ENCODE data around the gene EVA1B. TPM values are rescaled to one million over a fixed set of nuclear protein-coding genes. Genes with fewer than 3 reads are reported as not detected.

EVA1B gene
- total RNA-seq, 4 donors from 2014 or later: 4.4 to 24.8 (median 10.4) TPM

DNA sequence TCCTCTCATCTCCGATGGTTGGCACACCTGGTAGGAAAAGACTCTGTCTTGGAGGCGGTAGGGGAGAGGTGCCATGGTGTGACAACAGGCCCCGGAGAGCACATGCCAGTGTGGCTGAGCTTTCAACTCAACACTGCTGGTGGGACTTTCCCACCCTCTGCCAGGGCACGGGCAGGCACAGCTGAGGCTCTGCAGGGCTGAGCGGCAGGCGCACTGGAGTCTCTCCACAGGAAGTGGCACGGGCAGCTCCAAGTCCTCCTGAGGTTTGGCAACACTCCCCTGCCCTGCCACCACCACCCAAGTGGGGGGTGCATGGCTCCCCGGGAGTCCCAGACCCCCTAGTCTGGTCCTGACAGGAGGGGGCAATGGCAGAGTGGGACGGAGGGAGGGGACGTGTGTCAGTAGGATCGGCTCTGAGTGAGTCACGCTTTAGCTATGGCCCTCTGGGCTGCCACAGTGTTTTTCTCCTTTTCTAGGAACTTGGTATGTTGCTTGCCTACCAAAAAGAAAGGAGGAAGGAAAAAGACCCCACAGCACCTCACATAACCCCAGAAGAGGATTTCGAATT lies 27.3 kb upstream of the EVA1B start:
- H3K27ac ChIP-seq: peak overlapping the region; percentile 57 to 75 (median 64)
- peaks cover 4 to 31% (median 28%) of the 10 kb centered on the region in 4 donors for H3K4me1 ChIP-seq
- no peak overlapping the region for H3K4me3 ChIP-seq
- peaks cover 0 to 35% (median 12%) of the 10 kb centered on the region in 4 donors for H3K36me3 ChIP-seq
- no peak for TF ChIP-seq POLR2AphosphoS5 (IDR thresholded peaks at IDR 0.05)
- intact Hi-C loops (cut with DNase I; ENCODE audit: low total_unique reads): no loop called here
- H3K27me3 ChIP-seq: no peaks in the 10 kb centered on the region
- in situ Hi-C loops (cut with MboI; ENCODE audit: low pct_ligation_motif_present in 1 of 4, low pct_unique_long_range_greater_than_20kb in 1 of 4, low sequenced_read_pairs in 3 of 4): no loop called here
- DNase-seq: no peak
- WGBS, 2 donors (ENCODE audit: low coverage in 1 of 2): 72% methylated on average over 13 of the region's 13 CpGs; no CpG with 5 or more reads in 1 of the 2 donors
- no peaks in the 10 kb centered on the region for H3K9me3 ChIP-seq

DNA sequence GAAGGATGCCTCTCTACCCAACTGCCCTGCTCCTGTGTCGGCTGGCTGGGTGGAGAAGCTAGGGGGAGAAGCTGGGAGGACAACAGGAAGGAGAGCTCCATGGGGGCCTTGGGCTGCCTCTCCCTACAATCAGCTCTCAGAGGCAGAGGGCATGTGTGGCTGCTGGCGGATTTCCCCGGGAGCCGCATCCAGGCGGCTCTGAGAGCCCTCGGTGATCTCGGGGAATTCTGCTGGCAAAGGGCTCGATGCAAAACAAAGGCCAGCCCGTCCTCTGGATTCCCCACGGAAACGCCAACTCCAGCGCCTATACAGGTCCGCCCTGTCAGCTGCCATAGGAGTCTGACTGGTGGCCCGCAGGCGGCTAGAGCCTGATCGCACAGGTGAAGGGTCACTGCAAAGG lies 26.4 kb upstream of the EVA1B start:
- H3K4me3 ChIP-seq: no peak overlapping the region
- peaks cover 4 to 31% (median 28%) of the 10 kb centered on the region in 4 donors for H3K4me1 ChIP-seq
- peaks cover 0 to 39% (median 11%) of the 10 kb centered on the region in 4 donors for H3K36me3 ChIP-seq
- peak overlapping the region; percentile 57 to 75 (median 64) for H3K27ac ChIP-seq
- intact Hi-C loops (cut with DNase I; ENCODE audit: low total_unique reads): no loop called here
- WGBS, 2 donors (ENCODE audit: low coverage in 1 of 2): 86% methylated on average over 16 of the region's 16 CpGs; no CpG with 5 or more reads in 1 of the 2 donors
- DNase-seq: no peak
- no peaks in the 10 kb centered on the region for H3K9me3 ChIP-seq
- in situ Hi-C loops (cut with MboI; ENCODE audit: low pct_ligation_motif_present in 1 of 4, low pct_unique_long_range_greater_than_20kb in 1 of 4, low sequenced_read_pairs in 3 of 4): no loop called here
- no peak for TF ChIP-seq POLR2A (IDR thresholded peaks at IDR 0.05)
- TF ChIP-seq, protein P1, sequence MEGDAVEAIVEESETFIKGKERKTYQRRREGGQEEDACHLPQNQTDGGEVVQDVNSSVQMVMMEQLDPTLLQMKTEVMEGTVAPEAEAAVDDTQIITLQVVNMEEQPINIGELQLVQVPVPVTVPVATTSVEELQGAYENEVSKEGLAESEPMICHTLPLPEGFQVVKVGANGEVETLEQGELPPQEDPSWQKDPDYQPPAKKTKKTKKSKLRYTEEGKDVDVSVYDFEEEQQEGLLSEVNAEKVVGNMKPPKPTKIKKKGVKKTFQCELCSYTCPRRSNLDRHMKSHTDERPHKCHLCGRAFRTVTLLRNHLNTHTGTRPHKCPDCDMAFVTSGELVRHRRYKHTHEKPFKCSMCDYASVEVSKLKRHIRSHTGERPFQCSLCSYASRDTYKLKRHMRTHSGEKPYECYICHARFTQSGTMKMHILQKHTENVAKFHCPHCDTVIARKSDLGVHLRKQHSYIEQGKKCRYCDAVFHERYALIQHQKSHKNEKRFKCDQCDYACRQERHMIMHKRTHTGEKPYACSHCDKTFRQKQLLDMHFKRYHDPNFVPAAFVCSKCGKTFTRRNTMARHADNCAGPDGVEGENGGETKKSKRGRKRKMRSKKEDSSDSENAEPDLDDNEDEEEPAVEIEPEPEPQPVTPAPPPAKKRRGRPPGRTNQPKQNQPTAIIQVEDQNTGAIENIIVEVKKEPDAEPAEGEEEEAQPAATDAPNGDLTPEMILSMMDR (IDR thresholded peaks at IDR 0.05): no peak
- H3K27me3 ChIP-seq: no peaks in the 10 kb centered on the region

GRCh38 chr1:36349241-36349671 lies 25.8 kb upstream of the EVA1B start:
- TF ChIP-seq POLR2AphosphoS5 (IDR thresholded peaks at IDR 0.05) (no peak), POLR2A (IDR thresholded peaks at IDR 0.05) (no peak), EP300 (IDR thresholded peaks at IDR 0.05; ENCODE audit: low read depth) (no peak)
- TF ChIP-seq, protein P1 (IDR thresholded peaks at IDR 0.05): no peak
- intact Hi-C loops (cut with DNase I; ENCODE audit: low total_unique reads): no loop called here
- 57 to 100% methylated on average over 1 to 7 of the region's 7 CpGs for WGBS, 2 donors (ENCODE audit: low coverage in 1 of 2)
- Histone ChIP-seq H3K4me3 (no peak overlapping the region), H3K9me3 (no peaks in the 10 kb centered on the region), H3K27ac (peak overlapping the region; percentile 57 to 75 (median 64)), H3K36me3 (peaks cover 0 to 33% (median 11%) of the 10 kb centered on the region in 4 donors), H3K27me3 (no peaks in the 10 kb centered on the region), H3K4me1 (peaks cover 4 to 31% (median 28%) of the 10 kb centered on the region in 4 donors)
- DNase-seq: no peak
- in situ Hi-C loops (cut with MboI; ENCODE audit: low pct_ligation_motif_present in 1 of 4, low pct_unique_long_range_greater_than_20kb in 1 of 4, low sequenced_read_pairs in 3 of 4): no loop called here

GRCh38 chr1:36346741-36347370 lies 23.4 kb upstream of the EVA1B start:
- Histone ChIP-seq H3K9me3 (no peaks in the 10 kb centered on the region), H3K27ac (no peak overlapping the region), H3K27me3 (no peaks in the 10 kb centered on the region), H3K36me3 (peaks cover 0 to 28% (median 8%) of the 10 kb centered on the region in 4 donors), H3K4me3 (no peak overlapping the region), H3K4me1 (peaks cover under 1 to 26% (median 24%) of the 10 kb centered on the region in 4 donors)
- intact Hi-C loops (cut with DNase I; ENCODE audit: low total_unique reads): no loop called here
- in situ Hi-C loops (cut with MboI; ENCODE audit: low pct_ligation_motif_present in 1 of 4, low pct_unique_long_range_greater_than_20kb in 1 of 4, low sequenced_read_pairs in 3 of 4): no loop called here
- 57 to 95% methylated on average over 1 to 8 of the region's 8 CpGs for WGBS, 2 donors (ENCODE audit: low coverage in 1 of 2)
- TF ChIP-seq POLR2AphosphoS5 (IDR thresholded peaks at IDR 0.05) (no peak), EP300 (IDR thresholded peaks at IDR 0.05; ENCODE audit: low read depth) (no peak), POLR2A (IDR thresholded peaks at IDR 0.05) (no peak)
- TF ChIP-seq, protein P1 (IDR thresholded peaks at IDR 0.05): no peak
- DNase-seq: no peak

All from transverse colon (tissue), 4 donors.